NCI-H69 (cell line): ENCODE data around the gene PRR5L.

Experiments
- DNase-seq: peaks from one replicate; lab custom pipeline; 2025; lab: John Stamatoyannopoulos, UW

Gene PRR5L

DNA sequence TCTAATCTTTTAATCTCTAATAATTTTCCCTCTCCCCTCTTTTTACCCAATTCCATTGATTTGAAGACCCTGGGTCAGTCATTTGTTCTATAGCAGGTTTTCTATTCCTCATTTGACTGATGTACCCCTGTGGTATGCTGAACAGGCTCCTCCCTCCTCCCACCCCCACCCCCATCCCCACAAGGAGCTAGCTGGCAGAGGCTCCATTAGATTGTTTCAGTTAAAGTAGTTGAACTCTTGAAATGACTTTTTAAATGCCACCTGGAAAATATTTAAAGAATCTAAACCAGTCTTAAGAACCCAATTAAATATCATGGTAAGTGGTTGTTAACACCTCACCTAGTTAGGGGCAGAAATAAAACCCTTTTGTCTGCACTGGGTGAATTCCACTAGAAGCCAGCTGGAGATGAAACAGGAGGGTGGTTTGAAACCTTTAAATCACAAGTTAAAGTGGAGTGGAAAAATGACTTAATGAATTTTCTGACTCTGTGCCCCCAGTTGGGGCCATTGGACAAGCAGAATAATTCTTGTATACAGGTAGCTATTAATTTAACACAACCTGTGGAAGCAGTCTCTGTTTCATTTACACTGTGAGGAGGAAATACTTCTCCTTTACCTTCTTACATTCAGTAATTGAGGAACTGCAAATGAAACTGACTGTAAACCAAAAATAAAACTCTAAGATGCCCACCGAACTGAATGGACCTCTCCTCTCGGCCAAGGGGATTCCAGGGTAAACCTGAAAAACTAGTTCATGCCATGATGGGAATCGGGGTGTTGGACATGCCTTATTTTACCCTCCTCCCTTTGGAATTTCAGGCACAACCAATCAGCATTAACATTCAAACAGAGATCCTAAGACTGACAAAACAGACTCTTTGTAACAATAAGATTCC is 30.7 kb downstream of the PRR5L start:
- DNase-seq, result no peak

DNA sequence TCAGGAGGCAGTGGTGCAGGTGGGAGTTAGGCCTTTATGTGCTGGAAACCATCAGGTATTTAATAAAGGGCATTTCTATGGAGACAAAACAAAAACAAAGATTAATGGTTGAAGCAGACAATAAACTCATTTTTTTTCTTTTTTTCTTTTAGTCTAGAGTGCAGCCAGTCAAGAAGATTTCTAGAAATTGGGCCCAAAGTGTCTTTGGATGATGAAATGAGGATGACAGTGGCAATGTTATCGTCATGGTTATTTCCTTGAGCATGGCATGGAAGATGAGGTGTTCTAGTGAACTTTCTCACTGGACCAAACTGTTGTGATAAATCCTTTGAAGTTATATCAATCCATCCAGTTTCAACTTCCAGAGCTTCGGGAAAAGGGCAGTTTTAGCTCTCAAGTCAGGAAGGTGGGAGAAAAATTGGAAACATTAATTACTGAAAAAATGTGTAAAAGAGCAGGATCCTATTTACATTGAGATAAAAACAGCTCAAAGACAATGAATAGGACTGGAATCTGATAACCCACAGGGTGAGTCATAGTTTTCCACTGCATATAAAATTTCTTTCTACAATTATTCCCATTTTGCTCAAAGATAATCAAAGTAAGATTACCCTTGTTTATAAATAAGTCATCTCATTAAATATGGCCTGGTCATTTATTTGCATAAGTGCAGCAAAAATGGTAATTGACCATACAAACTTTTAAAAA is 33.0 kb downstream of the PRR5L start:
- no peak for DNase-seq

DNA sequence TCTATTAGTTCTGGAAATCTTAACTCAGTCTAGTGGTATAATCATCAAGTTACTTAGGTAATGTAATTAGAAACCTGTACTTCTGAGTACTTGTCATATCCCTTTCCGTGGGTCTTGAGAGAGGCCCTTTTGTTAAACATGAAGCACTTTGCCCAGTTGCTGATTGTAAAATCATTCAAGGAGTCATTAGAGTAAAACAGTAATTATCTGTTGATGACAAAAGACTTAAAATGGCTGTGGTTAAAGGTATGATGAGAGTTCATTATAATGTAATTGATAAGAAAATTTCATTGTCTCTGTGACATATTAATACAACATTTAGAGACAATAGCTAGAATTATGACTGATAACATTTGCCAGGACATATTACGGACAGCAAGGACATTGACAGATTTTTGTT is 34.3 kb downstream of the PRR5L start:
- DNase-seq, result peak; percentile 43

DNA sequence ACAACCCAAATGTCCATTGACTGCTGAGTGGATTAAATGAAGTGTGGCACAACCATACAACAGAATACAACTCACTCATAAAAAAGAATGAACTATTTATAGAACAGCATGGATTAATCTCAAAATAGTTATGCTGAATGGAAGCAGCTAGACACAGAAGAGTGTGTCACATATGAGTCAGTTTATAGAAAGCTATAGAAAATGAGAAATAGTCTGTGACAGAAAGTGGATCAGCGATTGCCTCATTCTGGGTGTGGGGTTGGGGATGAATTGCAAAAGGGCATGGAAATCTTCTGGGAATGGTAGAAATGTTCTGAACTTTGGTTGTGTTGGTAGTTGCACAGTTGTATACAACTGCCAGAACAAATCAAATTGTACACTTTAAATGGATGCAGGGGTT is 37.4 kb downstream of the PRR5L start:
- no peak for DNase-seq

DNA sequence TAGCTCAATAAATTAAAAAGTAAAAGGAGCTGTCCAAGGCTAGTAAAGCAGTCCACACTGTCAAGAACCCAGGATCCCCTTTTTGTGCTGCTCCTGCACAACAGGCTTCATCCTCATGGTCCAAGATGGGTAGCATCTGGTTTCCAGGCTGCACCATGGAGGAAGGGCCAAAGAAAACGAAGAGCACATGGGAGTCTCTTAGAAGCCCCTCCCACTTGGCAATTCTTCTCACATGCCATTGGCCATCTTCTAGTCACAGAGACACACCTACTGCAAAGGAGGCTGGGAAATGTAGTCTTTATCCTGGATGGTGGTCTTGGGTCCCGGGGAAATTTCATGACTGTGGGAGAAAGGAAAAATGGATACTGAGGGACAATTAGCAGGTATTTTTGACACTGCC is 37.8 kb downstream of the PRR5L start:
- DNase-seq, result peak; percentile 33

DNA sequence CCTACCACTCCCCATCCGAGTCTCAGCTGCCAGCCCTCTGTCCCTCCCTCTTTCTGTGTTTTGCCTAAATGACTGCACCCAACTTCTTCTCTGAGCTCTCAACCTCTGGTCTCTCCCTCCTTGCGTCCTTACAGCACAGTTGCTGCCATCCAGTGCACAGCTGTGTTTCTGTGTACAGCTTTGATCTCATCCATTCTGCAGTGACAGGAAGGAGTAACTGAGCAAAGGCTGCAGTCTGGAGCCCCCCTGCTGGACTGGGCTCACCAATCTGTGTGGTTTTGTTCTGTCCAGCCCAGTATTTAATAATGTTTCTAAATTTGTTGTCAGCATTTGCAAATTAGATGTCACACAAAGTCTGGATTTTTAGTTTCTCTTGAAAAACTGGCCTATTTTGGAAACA is 43.8 kb downstream of the PRR5L start:
- peak; percentile 32 for DNase-seq

DNA sequence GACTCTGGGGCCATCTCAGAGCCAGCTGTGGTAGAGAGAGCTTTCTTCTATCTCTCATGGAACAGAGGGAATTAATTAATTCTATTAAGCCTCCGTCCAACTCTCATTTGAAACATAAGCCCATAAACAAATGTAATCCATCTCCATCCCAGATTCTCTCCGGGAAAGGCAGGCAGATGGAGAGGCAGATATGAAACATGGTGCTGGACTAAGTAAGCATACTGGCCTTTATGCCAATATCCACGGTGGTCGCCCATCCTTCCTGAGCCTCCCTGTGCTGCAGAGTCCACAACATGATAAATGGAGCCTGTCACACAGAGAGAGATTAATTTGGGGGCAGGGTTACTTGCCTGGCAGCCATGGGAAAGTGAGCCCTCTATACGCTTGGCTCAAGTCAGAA is 44.8 kb downstream of the PRR5L start:
- DNase-seq, result no peak

DNA sequence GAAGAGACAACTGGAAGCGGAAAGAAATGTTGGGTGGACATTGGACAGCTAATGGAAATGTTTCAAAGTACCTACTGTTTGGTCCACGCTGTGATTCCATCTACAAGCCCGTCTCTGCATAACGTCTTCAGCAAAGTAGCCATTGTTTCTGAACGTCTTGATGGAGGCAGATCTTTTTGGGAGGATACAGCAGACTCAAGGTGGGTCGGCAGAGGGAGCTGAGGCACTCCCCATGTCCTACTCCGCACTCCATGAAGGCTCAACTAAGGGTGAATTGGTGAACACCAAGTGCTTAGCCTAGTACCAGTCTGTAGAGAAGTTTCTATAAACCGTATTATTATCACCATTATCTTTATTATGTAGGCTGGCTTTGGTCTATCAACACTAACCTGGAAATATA is 45.8 kb downstream of the PRR5L start:
- DNase-seq, result no peak

DNA sequence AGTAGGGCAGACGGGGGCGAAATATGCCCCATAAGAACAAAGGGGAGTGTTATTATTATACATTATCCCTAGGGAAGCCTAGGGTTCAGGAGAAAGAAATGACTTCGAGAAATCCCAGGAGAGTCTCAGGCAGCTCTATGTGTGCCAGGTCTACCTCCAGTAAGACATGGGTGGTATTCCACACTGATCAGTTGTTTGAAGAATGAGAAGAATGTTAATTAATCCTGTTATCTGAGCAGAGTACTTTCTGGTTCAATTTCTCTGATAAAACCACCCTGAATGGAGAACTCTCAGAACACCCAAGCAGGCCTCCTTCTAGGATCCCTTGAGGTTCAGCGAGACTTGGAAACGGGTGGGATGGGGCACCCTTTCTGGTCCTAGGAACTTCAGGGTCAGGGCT is 46.2 kb downstream of the PRR5L start:
- DNase-seq, result no peak

DNA sequence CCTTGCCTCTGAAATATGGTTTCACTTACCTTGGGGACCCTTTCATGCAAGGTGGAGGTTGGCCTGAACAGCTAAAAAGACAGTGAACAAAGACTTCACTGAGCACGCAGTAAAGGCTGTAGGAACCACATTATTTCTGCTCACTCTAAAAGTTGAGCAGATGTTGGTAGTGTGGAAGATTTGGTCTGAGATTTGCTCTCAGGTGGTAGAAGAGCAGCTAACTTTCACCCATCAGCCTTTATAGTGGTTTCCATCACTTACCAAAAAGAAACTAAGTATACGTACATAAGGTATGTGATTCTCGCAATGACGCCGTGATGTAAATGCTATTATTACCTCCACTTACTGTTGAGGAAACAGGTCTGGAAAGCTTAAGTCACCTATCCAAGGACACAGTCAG is 47.3 kb downstream of the PRR5L start:
- no peak for DNase-seq

DNA sequence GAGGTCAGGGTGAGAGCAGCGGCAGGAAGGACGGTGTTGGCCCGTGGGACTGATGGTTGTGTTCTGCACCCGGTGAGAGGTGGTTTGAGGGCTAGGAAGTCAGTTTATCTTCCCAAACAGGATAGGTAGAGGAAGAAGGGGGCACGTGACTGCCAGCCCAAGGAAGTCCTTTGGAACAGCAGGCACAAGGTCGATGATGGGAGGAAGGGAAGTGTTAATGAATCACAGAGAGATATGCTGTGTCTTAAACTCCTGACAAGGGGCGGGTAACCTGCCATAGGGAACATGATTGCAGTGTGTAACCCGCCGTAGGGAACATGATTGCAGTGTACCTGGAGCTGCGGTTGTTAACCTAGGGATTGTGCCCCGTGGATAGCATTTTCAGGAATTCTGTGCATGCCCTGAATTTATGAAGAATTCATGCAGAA is 49.0 kb downstream of the PRR5L start:
- DNase-seq, result peak; percentile 17

DNA sequence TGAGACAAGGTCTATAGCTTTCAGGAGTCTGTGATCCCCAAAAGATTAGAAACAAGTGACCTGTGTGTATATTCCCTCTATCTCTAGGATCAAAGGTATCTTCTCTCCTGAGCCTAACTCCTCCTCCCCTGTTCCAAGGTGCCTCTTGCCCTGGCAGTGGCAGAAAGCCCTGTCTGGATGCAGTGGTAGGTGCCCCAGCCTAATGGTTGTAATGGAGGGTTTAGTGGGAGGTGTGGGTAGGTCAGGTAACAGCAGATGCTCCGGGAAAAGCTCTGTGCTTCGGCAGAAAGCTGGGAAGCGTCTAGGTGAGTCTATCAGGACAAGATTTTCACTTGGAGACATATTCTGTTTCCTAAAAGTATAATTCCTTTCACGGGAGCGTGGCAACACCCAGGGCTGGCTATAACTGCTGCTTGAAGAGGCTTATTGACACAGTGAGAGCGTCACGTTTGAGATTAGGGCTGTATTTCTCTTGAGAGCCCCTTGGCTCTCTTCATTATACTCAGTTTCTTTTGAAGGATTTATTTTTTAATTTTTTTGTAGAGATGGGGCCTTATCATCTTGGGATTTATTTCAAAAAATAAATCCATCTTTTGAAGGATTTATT is 49.5 kb downstream of the PRR5L start:
- DNase-seq, result peak; percentile 18

DNA sequence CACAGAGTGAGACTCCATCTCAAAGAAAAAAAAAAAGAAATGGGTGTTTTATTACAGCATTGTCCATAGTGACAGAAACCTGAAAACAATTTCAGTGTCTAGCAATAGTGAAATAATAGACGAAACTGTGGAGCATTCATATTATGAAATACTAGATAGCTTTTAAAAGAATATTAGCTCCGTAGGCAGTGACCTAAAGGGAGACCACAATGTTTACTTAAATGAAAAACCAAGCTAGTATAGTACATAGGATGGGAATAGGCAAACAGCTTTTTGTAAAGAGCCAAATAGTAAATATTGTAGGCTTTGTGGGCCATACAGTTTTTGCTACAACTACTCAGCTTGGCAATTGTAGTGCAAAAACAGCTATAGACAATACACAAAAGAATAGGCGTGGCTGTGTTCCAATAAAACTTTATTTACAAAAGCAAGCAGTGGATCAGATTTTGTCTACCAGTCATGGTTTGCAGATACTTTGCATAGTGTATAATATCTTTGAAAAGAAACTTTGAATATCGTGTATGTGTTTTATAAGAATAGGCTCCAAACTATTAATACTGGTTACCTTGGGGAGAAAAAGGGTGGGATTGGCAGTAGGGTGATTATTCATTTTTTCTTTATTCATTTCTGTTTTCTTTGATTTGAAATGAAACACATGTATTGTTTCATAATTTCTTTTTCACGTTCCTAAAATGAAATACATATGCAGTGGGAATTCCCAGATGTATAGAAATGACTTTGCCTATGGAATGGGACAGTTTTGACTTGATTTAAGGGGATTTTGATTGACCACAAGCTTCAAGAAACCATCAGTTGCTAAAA is 50.7 kb downstream of the PRR5L start:
- peak; percentile 19 for DNase-seq

DNA sequence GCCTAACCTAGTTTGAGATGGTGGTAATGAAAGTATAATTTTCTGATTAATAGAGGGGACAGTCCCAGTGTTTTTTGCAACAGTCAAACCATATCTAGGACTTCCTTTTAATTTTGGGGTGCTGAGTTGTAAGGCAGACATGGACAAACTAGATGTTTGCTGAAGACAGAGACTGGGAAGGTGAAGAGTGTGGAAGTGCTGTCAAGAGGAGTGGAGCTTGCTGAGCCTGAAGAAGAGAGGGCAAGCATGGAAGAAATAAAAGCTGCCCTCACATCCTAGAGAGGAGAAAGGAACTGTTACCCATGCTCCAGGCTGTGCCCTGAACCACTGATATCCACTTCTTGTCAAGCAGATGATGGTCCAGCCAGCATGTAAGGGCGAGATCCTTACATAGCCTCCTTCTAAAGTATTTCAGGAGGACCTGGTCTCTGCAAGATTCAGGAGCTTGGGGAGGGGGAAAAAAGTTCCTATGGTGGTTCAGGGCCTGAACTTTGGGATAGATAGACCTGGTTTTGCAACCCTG is 51.4 kb downstream of the PRR5L start:
- no peak for DNase-seq

DNA sequence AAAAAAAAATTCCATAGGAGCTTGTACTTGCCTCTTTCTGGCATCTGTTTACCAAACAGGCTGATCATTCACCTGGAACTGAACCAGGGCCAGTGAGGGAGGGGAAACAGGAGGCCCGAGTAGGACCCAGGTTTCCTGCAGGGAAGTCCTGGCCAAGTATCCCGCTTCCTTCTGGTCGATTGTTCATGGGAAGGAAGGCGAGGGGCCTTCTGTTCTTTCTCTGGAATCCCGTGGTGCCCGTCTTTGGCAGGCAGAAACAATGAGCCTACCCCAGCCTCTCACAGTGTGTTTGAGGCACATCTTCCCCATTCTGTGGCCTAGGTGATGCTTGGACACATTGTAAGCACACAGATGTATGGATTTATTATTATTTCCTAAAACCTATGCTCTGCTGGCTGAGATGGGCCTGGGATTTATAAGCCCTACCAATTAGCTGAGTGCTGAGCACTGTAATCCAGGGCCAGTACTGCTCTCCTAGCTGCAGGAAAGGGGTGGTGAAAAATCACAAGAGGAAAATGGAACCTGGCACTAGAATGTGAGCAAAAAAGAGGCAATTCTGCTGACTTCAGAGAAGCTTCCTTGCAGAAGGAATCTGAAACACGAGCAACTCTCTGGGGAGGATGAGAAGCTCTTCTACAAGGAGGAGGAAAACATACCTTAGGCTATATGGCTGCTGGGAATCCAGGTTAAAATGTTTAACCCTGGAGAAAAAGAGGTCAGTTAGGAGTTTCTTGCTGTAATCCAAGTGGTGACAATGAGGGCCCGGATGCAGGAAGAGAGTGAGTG is 53.5 kb downstream of the PRR5L start:
- DNase-seq, result no peak

DNA sequence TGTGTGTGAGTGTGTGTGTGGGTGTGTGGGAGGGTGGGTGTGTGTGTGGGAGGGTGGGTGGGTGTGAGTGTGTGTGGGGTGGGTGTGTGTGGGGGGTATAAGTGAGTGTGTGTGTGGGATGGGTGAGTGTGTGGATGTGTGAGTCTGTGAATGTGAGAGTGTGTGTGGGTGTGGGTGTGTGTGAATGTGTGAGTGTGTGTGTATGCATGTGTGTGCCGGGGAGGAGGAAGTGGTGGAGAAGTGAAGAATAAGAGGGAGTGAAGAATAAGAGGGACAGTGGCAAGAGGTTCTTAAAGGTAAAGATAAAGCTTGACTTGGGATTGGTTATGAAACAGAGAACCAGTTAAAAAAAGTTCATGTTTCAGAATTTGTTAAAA is 54.0 kb downstream of the PRR5L start:
- no peak for DNase-seq

DNA sequence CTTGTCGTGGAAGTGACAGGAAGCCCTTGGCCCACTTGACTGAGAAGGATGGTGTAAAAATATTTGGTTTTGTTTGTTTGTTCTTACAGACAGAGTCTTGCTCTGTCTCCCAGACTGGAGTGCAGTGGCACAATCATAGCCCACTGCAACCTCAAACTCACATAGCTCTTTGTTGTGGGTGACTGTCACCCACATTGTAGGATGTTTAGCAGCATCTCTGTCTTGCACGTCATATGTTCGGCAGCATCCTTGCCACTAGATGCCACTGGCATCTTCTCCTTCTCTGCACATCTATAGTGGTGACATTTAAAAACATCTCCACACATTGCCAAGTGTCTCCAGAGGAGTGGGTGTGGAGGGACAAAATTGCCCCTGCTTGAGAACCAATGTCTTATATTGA is 56.8 kb downstream of the PRR5L start:
- no peak for DNase-seq

DNA sequence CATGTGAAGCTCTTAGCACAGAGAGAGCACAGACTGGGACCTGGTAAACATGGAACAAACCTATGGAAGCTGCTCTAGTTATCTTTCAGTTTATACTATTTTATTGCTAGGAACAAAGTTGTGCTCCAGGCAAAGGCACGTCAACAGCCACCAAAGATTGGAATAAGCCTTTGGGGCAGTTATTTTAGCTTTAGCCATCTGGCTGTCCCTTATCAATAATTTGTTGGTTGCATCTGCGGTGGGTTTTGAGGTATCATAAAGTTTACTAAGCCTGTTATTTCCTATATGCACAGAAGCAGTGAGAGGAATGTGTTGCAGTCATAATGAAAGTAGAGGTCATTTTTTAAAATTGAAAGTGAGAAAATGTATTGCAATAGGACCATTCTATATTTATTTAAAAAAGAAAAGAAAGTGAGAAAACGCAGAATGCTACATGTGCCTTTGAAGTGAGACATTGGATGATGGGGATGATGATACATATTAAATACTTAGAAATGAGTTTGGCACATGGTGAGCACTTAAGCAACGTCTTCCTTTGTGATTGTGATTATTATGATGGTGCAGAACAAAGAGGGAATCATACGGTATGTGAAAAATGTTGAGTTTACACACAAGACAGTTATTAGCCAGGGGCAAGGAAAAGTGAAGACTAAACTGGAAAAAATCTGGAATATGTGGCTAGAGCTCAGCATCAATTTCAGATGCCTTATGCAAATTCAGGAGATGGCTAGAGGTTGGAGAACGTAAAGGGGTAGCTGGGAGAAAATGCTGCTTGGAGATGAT is 58.3 kb downstream of the PRR5L start:
- DNase-seq, result no peak

DNA sequence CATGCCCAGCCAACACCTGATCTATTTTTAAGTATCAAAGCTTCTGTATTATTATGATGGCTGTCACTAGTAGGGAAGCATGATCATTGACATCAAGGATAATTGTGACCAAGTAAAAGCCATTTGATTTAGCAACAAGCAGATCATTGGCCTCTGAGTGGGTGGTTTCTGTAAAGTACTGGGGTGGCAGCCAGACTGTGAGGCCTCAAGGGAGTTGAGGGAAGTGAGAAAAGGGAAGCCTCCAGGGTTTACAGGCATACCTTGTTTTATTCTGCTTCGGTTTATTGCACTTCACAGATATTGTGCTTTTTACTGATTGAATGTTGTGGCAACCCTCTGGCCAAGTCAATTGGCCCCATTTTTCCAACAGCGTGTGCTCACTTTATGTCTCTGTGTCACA is 60.1 kb downstream of the PRR5L start:
- DNase-seq, result peak; percentile 12

DNA sequence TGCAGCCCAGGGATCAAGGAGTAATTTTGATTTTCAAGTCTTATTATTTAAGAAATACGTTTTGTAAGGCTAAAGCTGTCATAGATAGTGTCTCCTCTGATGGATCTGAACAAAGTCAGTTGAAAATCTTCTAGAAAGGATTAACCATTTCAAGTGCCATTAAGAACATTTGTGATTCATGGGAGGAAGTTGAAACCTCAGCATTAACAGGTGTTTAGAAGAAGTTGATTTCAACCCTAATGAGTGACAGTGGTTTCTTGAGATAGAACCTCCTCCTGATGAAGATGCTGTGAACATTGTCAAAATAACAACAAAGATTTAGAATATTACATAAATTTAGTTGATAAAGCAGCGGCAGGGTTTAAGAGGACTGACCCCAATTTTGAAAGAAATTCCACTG is 61.7 kb downstream of the PRR5L start:
- DNase-seq, result no peak
